ENCODE measurements around the gene ANAPC5.
"Not testable (repeated sequence)": the region's sequence is repeated elsewhere in the genome, so short reads cannot be mapped to it uniquely, and the experiment has no call there.

ANAPC5 gene

DNA sequence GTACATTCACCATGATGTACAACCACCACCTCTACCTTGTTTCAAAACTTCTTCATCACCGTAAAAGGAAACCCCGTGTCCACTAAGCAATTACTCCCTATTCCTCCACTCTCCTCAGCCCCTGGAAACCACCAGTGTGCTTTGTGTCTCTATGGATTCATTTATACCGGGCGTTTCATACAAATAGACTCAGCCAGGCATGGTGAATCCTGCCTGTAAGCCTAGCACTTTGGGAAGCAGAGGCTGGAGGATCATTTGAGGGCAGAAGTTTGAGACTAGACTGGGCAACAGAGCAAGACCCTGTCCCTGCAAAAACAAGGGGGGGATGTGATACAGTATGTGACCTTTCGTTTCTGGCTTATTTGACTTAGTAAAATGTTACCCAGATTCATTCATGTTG lies 26.5 kb upstream of the ANAPC5 start:
- no peak for TF ChIP-seq CTCF (conservative IDR thresholded peaks at IDR 0.05; ENCODE audit: low read depth)
- POLR2A ChIA-PET (ENCODE audit: low non-redundant PET): no interaction called here
- H3K27ac ChIP-seq: no peak overlapping the region
- no peak for DNase-seq (ENCODE audit: low spot score)
- CTCF ChIA-PET: no interaction called here

DNA sequence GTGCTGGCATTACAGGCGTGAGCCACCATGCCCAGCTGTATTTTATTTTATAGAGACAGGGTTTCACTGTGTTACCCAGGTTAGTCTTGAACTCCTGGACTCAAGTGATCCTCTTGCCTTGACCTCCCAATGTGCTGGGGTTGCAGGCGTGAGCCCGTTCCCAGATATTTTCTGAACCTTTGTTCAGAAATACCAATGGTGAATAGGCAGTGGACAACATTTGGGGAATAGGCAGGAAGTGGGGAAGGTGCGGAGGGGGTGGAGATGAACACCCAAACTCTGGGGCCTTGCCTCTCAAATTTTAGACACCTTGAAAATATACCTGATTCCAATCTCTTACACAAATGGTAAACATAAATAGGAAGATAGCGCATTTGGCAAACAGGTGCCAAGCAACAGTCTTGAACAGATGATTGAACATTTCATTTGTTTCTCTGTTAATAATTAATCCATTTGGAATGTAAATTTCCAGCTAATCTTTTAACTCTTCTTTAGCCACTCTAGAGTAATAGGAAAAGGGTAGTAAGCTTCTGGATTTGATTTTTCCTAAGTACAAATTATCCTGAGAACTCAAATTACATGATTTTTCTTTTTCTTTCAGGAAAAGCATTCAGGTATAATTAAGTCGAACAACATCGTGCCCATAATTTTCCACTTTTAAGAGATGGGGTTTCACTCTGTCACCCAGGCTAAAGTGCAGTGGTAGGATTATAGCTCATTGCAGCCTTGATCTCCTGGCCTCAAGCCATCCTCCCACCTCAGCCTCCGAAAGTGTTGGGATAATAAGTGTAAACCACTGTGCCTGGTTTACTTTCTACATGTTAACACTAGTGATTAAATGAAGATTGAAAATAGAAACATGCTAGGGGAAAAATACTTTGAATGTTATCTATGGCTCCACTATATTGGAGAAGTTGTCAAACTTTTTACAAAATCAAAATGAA lies 24.8 kb upstream of the ANAPC5 start:
- POLR2A ChIA-PET (ENCODE audit: low non-redundant PET): no interaction called here
- TF ChIP-seq CTCF (conservative IDR thresholded peaks at IDR 0.05; ENCODE audit: low read depth): no peak
- no peak overlapping the region for H3K27ac ChIP-seq
- CTCF ChIA-PET: interaction anchor here (0.7 kb wide), 1 partner anchor 41 kb away, joined by 3 read pairs; no protein-coding TSS in a partner anchor
- no peak for DNase-seq (ENCODE audit: low spot score)

GRCh38 chr12:121374945-121375584 lies 22.9 kb upstream of the ANAPC5 start:
- CTCF ChIA-PET: interaction anchor here (0.6 kb wide), 2 partner anchors 40 to 580 kb away, joined by 3 to 5 read pairs; no protein-coding TSS in a partner anchor
- H3K27ac ChIP-seq; POLR2A ChIA-PET (ENCODE audit: low non-redundant PET); DNase-seq (ENCODE audit: low spot score): not testable (repeated sequence)

- POLR2A ChIA-PET (ENCODE audit: low non-redundant PET); H3K27ac ChIP-seq; DNase-seq (ENCODE audit: low spot score): not testable (repeated sequence)
- CTCF ChIA-PET: interaction anchor here (0.6 kb wide), 1 partner anchor 39 kb away, joined by 5 read pairs; no protein-coding TSS in a partner anchor
These were observed 22.1 kb upstream of the ANAPC5 start for GRCh38 chr12:121374336-121374735.

GRCh38 chr12:121373755-121374154 lies 21.5 kb upstream of the ANAPC5 start:
- ChIA-PET CTCF (no interaction called here), POLR2A (ENCODE audit: low non-redundant PET) (no interaction called here)
- DNase-seq (ENCODE audit: low spot score): no peak
- no peak overlapping the region for H3K27ac ChIP-seq
- no peak for TF ChIP-seq CTCF (conservative IDR thresholded peaks at IDR 0.05; ENCODE audit: low read depth)

GRCh38 chr12:121371404-121371803 lies 19.2 kb upstream of the ANAPC5 start:
- CTCF ChIA-PET: no interaction called here
- H3K27ac ChIP-seq: no peak overlapping the region
- no peak for TF ChIP-seq CTCF (conservative IDR thresholded peaks at IDR 0.05; ENCODE audit: low read depth)
- no peak for DNase-seq (ENCODE audit: low spot score)
- POLR2A ChIA-PET (ENCODE audit: low non-redundant PET): no interaction called here

- no peak for TF ChIP-seq CTCF (conservative IDR thresholded peaks at IDR 0.05; ENCODE audit: low read depth)
- no peak for DNase-seq (ENCODE audit: low spot score)
- POLR2A ChIA-PET (ENCODE audit: low non-redundant PET): no interaction called here
- H3K27ac ChIP-seq: no peak overlapping the region
- CTCF ChIA-PET: interaction anchor here (0.6 kb wide), 1 partner anchor 83 kb away, joined by 4 read pairs; no protein-coding TSS in a partner anchor
These were observed 13.8 kb upstream of the ANAPC5 start for GRCh38 chr12:121366063-121366459.
